ENCODE data around the gene CPD.
A peak's percentile ranks its signal among the peaks of the same experiment; 100 is the strongest.

CPD gene

DNA sequence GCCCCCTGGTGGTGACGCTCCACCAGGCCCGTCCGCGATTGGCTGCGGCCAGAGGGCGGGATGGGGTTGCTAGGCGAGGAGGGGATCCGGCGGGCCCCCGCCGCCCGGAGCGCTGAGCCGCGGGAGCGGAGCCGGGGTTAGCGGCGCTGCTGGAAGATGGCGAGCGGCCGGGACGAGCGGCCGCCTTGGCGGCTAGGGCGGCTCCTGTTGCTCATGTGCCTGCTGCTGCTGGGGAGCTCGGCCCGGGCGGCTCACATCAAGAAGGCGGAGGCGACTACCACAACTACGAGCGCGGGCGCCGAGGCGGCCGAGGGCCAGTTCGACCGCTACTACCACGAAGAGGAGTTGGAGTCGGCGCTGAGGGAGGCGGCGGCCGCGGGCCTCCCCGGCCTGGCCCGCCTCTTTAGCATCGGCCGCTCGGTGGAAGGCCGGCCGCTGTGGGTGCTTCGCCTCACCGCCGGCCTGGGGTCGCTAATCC, at the start of gene CPD:
CPD (plus strand) TSS at position 103 of the 478 bp plus-strand sequence; CDS start at position 157, 54 bp downstream.
- no peaks in the 10 kb centered on the region for H3K36me3 ChIP-seq (ENCODE audit: control insufficient read depth in 2 of 2, insufficient read depth in 2 of 2, low read length in 2 of 2)
- H3K9ac ChIP-seq (ENCODE audit: low read depth in 1 of 2, low read length in 2 of 2): peak within 1 kb of the TSS; percentile 66 to 83
- H3K27ac ChIP-seq (ENCODE audit: low read depth in 2 of 2, low read length in 2 of 2): peak within 1 kb of the TSS; percentile 79 to 87
- peaks cover 10 to 23% of the 10 kb centered on the region in 2 donors for H3K4me1 ChIP-seq (ENCODE audit: control insufficient read depth in 2 of 2, insufficient read depth in 2 of 2, low read length in 2 of 2)
- H3K9me3 ChIP-seq (ENCODE audit: control insufficient read depth in 2 of 2, low read length in 2 of 2): no peaks in the 10 kb centered on the region
- H3K27me3 ChIP-seq (ENCODE audit: control insufficient read depth in 2 of 2, insufficient read depth in 2 of 2, low read length in 2 of 2): no peaks in the 10 kb centered on the region
- H3K4me3 ChIP-seq (ENCODE audit: low read length in 2 of 2): peak within 1 kb of the TSS; percentile 66 to 78

DNA sequence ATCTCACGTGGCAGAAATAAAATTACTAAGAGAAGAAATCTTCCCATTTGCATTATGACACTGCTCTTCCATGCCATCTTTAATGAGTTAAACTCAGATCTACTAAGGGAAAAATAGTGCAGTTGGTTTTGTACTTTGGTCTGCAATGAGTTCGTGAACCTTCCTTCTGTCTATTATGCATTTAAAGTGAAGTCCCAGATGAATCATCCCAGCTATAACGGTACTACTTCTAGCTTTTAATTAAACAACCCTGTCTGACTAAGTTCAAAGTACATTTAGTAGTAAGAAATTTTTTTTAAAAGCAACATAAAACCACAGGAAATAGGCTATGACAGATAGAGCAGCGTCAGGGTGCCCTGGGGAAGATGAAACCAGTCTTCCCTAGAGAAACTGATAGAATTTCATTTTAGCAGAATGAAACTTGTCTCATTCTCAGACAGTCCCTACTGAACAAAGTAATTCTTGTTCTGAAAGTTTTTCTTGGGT, 46.6 kb upstream of the CPD start:
- no peaks in the 10 kb centered on the region for H3K36me3 ChIP-seq (ENCODE audit: control insufficient read depth in 2 of 2, insufficient read depth in 2 of 2, low read length in 2 of 2)
- H3K4me1 ChIP-seq (ENCODE audit: control insufficient read depth in 2 of 2, insufficient read depth in 2 of 2, low read length in 2 of 2): peaks cover 8 to 9% of the 10 kb centered on the region in 2 donors
- H3K27ac ChIP-seq (ENCODE audit: low read depth in 2 of 2, low read length in 2 of 2): peak overlapping the region; percentile 27 to 50
- peak overlapping the region; percentile 49 to 66 for H3K4me3 ChIP-seq (ENCODE audit: low read length in 2 of 2)
- peaks cover 0 to 2% of the 10 kb centered on the region in 2 donors for H3K27me3 ChIP-seq (ENCODE audit: control insufficient read depth in 2 of 2, insufficient read depth in 2 of 2, low read length in 2 of 2)
- no peaks in the 10 kb centered on the region for H3K9me3 ChIP-seq (ENCODE audit: control insufficient read depth in 2 of 2, low read length in 2 of 2)
- no peak overlapping the region for H3K9ac ChIP-seq (ENCODE audit: low read depth in 1 of 2, low read length in 2 of 2)

DNA sequence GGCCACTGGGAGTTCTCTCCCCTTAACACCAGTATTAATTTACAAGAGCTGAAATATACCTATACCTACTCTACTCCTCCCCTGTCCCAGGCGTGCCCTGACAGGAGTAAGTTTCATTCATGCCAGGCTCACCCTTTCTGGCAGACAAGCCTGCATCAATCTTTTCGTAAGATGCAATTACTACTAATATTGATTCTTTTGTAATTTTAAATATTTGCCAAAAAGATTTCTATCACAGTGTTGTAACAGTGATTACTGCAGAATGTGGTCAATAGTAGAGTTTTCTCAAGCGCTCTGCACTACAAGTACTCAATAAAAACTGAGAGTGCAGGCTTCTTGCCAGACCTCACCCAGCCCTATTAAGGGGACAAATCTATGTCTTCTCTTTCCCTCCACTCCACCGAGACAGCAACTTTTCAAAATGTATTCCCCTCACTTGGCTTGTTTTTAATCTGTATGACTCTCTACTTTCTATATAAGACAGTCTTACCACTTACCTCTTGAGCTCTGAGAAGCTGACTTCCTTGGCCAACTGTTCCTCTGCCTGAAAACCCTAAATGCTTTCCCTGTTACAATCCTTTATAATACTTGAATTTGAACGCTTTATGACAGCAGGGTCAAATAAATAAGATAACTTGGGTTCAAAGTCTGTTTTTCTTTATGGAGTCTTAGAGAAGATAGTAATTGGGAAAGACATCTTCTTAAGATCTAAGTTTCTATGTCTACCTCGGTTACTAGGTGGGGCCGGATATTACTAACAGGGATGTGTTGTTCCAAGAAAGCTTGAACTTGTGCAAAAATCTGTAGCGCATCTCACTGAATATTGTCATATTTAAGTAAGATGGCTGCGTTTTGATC, 45.0 kb upstream of the CPD start, which contains the start of gene TMIGD1:
TMIGD1 (minus strand) TSS at position 555 of the 858 bp plus-strand sequence. CDS start 1,924 bp downstream, outside the sequence.
- Histone ChIP-seq H3K4me1 (ENCODE audit: control insufficient read depth in 2 of 2, insufficient read depth in 2 of 2, low read length in 2 of 2) (peaks cover 13% of the 10 kb centered on the region in 2 donors), H3K27me3 (ENCODE audit: control insufficient read depth in 2 of 2, insufficient read depth in 2 of 2, low read length in 2 of 2) (peaks cover 0 to 2% of the 10 kb centered on the region in 2 donors), H3K27ac (ENCODE audit: low read depth in 2 of 2, low read length in 2 of 2) (peak within 1 kb of the TSS in 1 of 2 donors; percentile 27), H3K9me3 (ENCODE audit: control insufficient read depth in 2 of 2, low read length in 2 of 2) (no peaks in the 10 kb centered on the region), H3K9ac (ENCODE audit: low read depth in 1 of 2, low read length in 2 of 2) (peak within 1 kb of the TSS in 1 of 2 donors; percentile 14), H3K4me3 (ENCODE audit: low read length in 2 of 2) (peak within 1 kb of the TSS; percentile 24 to 66), H3K36me3 (ENCODE audit: control insufficient read depth in 2 of 2, insufficient read depth in 2 of 2, low read length in 2 of 2) (no peaks in the 10 kb centered on the region)

DNA sequence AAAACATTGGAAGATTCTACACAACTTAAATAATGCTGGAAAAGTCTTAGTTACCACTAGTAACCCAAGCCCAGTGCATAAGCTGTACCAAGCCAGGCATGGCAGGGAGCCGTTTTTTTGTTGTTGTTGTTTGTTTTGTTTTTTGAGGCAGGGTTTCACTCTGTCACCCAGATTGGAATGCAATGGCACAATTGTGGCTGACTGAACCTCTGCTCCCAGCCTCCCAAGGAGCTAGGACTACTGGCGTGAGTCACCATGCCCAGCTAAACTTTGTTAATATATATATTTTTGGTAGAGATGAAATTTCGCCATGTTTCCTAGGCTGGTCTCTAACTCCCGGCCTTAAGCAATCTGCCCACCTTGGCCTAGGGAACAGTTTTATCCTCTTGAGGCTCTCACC, 44.3 kb upstream of the CPD start:
- no peaks in the 10 kb centered on the region for H3K9me3 ChIP-seq (ENCODE audit: control insufficient read depth in 2 of 2, low read length in 2 of 2)
- no peaks in the 10 kb centered on the region for H3K27me3 ChIP-seq (ENCODE audit: control insufficient read depth in 2 of 2, insufficient read depth in 2 of 2, low read length in 2 of 2)
- H3K27ac ChIP-seq (ENCODE audit: low read depth in 2 of 2, low read length in 2 of 2): no peak overlapping the region

DNA sequence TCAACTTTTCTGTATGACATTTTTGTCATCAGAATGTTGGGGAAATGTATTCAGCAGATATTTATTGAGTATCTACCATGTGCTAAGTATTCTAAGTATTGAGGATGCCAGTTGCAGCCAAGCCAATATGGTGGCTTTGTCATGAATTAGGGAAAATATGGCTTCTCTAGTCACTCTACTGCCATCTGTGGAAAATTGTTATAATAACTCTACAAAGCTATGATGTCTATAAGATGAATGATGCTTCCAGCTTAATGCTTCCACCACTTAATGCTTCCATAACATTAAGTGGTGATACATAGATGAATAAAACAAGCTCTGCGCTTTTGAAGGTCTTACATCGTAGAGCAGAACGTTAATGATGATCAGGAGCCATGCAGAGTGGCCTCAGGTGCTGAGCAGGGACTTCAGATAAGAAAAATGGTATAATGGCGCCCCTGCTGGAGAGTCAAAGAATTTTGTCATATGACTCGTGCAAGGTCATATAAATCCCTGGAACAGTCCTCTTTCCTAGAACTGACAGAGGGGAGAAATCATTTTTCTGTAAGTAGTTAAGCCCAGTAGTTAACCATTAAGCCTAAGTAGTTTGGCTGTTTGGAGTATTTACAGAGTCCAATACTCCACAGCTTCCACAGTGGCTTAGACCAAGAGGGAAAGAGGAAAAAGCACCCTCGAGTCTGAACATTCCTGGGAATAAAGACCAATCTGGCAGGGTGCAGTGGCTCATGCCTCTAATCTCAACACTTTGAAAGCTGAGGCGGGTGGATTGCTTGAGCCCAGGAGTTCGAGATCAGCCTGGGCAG, 42.2 kb upstream of the CPD start:
- Histone ChIP-seq H3K36me3 (ENCODE audit: control insufficient read depth in 2 of 2, insufficient read depth in 2 of 2, low read length in 2 of 2) (no peaks in the 10 kb centered on the region), H3K9ac (ENCODE audit: low read depth in 1 of 2, low read length in 2 of 2) (no peak overlapping the region), H3K27ac (ENCODE audit: low read depth in 2 of 2, low read length in 2 of 2) (peak overlapping the region; percentile 61 to 65), H3K27me3 (ENCODE audit: control insufficient read depth in 2 of 2, insufficient read depth in 2 of 2, low read length in 2 of 2) (no peaks in the 10 kb centered on the region), H3K9me3 (ENCODE audit: control insufficient read depth in 2 of 2, low read length in 2 of 2) (no peaks in the 10 kb centered on the region), H3K4me3 (ENCODE audit: low read length in 2 of 2) (no peak overlapping the region), H3K4me1 (ENCODE audit: control insufficient read depth in 2 of 2, insufficient read depth in 2 of 2, low read length in 2 of 2) (peaks cover 19 to 23% of the 10 kb centered on the region in 2 donors)

More for the DNA sequence above, 44.3 kb upstream of the CPD start:
- peaks cover 13% of the 10 kb centered on the region in 2 donors for H3K4me1 ChIP-seq (ENCODE audit: control insufficient read depth in 2 of 2, insufficient read depth in 2 of 2, low read length in 2 of 2)
- no peak overlapping the region for H3K9ac ChIP-seq (ENCODE audit: low read depth in 1 of 2, low read length in 2 of 2)
- no peak overlapping the region for H3K4me3 ChIP-seq (ENCODE audit: low read length in 2 of 2)
- no peaks in the 10 kb centered on the region for H3K36me3 ChIP-seq (ENCODE audit: control insufficient read depth in 2 of 2, insufficient read depth in 2 of 2, low read length in 2 of 2)

DNA sequence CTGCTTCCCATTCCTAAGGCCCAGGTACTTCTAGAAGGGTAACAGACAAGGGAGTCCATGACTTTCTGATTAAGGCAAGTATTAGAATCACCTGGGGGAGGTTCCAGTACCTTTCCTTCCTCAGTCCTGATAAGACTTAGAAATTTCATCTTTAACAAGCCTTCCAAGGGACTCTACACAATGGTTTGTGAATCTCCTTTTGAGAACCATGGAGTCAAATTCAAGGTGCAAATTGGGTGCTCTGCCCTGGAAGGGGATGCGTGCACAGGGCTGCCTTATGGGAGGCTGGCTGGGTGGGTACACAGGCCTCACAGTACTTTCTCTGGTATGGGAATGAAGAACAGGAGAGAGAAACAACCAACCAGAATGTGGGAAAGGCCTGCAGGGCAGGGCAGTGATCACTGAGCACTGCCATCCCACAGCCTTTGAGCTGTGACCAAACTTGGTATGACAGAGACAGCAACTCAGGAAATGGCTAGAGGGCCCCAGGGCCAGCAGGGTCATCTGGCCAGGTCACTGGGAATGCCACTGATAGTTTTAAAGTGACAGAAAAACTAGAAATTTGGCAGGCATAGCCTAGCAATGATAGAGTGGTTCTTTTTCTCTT, 41.2 kb upstream of the CPD start:
- peak overlapping the region; percentile 61 to 65 for H3K27ac ChIP-seq (ENCODE audit: low read depth in 2 of 2, low read length in 2 of 2)
- H3K36me3 ChIP-seq (ENCODE audit: control insufficient read depth in 2 of 2, insufficient read depth in 2 of 2, low read length in 2 of 2): no peaks in the 10 kb centered on the region
- H3K9me3 ChIP-seq (ENCODE audit: control insufficient read depth in 2 of 2, low read length in 2 of 2): no peaks in the 10 kb centered on the region
- H3K27me3 ChIP-seq (ENCODE audit: control insufficient read depth in 2 of 2, insufficient read depth in 2 of 2, low read length in 2 of 2): no peaks in the 10 kb centered on the region
- H3K9ac ChIP-seq (ENCODE audit: low read depth in 1 of 2, low read length in 2 of 2): no peak overlapping the region
- H3K4me1 ChIP-seq (ENCODE audit: control insufficient read depth in 2 of 2, insufficient read depth in 2 of 2, low read length in 2 of 2): peaks cover 15 to 20% of the 10 kb centered on the region in 2 donors
- no peak overlapping the region for H3K4me3 ChIP-seq (ENCODE audit: low read length in 2 of 2)

DNA sequence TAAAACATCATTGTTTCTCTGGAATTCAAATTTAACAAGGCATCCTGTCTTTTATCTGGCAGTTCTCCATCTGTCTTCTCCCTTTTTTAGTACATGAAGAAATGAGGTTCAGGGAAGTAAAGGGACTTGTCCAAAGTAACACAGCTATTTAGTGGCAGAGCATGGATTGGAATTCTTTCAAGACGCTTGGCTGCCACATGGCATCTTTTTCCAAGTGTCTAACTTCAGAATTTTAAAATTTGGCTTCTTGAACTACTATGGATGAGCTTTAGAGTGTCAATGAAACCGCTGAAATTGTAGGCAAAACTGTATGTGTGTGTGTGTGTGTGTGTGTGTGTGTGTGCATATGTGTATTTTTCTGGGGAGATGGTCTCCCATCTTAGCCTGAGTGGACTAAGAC, 39.6 kb upstream of the CPD start:
- H3K27me3 ChIP-seq (ENCODE audit: control insufficient read depth in 2 of 2, insufficient read depth in 2 of 2, low read length in 2 of 2): no peaks in the 10 kb centered on the region
- H3K36me3 ChIP-seq (ENCODE audit: control insufficient read depth in 2 of 2, insufficient read depth in 2 of 2, low read length in 2 of 2): no peaks in the 10 kb centered on the region
- peaks cover 20 to 26% of the 10 kb centered on the region in 2 donors for H3K4me1 ChIP-seq (ENCODE audit: control insufficient read depth in 2 of 2, insufficient read depth in 2 of 2, low read length in 2 of 2)
- H3K9me3 ChIP-seq (ENCODE audit: control insufficient read depth in 2 of 2, low read length in 2 of 2): no peaks in the 10 kb centered on the region
- H3K4me3 ChIP-seq (ENCODE audit: low read length in 2 of 2): no peak overlapping the region
- H3K9ac ChIP-seq (ENCODE audit: low read depth in 1 of 2, low read length in 2 of 2): no peak overlapping the region
- H3K27ac ChIP-seq (ENCODE audit: low read depth in 2 of 2, low read length in 2 of 2): no peak overlapping the region

DNA sequence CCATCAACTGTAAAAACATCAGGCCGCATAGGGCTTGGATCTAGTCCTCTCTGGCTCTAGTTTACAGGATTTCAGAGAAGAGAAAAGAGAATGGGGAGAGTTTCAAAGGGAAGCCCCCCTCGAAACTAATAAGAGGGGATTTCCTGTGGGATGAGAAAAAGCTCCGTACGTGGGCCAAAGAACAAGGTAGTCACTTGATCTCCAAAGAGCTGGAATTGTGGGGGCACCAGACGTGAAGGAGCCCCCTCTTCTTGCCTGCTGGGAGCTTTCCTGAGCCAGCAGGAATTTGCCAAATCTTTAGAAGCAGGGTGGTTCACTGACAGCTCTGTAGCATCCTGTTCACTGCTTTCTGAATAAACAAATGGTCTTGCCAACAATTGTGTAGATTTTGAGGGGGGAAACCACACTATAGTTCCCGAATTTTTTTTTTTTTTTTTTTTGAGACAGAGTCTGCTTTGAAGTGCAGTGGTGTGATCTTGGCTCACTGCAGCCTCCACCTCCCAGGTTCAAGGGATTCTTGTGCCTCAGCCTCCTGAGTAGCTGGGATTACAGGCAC, 37.8 kb upstream of the CPD start:
- Histone ChIP-seq H3K4me3 (ENCODE audit: low read length in 2 of 2) (no peak overlapping the region), H3K27ac (ENCODE audit: low read depth in 2 of 2, low read length in 2 of 2) (peak overlapping the region in 1 of 2 donors; percentile 13), H3K27me3 (ENCODE audit: control insufficient read depth in 2 of 2, insufficient read depth in 2 of 2, low read length in 2 of 2) (no peaks in the 10 kb centered on the region), H3K4me1 (ENCODE audit: control insufficient read depth in 2 of 2, insufficient read depth in 2 of 2, low read length in 2 of 2) (peaks cover 32 to 37% of the 10 kb centered on the region in 2 donors), H3K9ac (ENCODE audit: low read depth in 1 of 2, low read length in 2 of 2) (no peak overlapping the region), H3K36me3 (ENCODE audit: control insufficient read depth in 2 of 2, insufficient read depth in 2 of 2, low read length in 2 of 2) (no peaks in the 10 kb centered on the region), H3K9me3 (ENCODE audit: control insufficient read depth in 2 of 2, low read length in 2 of 2) (no peaks in the 10 kb centered on the region)

DNA sequence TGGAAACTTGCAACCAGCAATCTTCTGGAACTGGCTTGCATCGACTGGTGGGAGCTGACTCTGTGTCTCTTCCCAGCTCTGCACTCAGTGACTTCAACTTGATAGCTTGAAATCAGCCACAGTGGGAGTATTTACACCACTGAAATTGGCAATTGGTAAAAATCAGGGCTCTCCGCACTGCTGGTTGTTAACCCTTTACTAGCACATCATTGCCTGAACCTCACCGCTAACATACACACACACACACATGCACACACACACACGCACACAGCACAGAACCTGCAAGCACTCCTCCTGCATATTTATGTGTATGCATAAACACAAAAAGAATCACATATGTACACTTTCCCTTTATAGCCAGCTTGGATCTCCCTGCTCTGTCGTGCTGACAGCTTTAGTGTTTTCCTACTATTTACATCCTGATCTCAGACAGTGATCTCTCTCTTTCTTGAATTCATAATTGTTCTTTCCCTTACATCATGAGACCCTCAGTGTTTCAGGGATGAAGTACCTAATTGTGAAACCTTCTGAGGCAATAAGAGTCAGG, 37.0 kb upstream of the CPD start:
- Histone ChIP-seq H3K9ac (ENCODE audit: low read depth in 1 of 2, low read length in 2 of 2) (no peak overlapping the region), H3K27ac (ENCODE audit: low read depth in 2 of 2, low read length in 2 of 2) (no peak overlapping the region), H3K4me3 (ENCODE audit: low read length in 2 of 2) (no peak overlapping the region), H3K27me3 (ENCODE audit: control insufficient read depth in 2 of 2, insufficient read depth in 2 of 2, low read length in 2 of 2) (no peaks in the 10 kb centered on the region), H3K9me3 (ENCODE audit: control insufficient read depth in 2 of 2, low read length in 2 of 2) (no peaks in the 10 kb centered on the region), H3K36me3 (ENCODE audit: control insufficient read depth in 2 of 2, insufficient read depth in 2 of 2, low read length in 2 of 2) (no peaks in the 10 kb centered on the region), H3K4me1 (ENCODE audit: control insufficient read depth in 2 of 2, insufficient read depth in 2 of 2, low read length in 2 of 2) (peaks cover 34 to 41% of the 10 kb centered on the region in 2 donors)
